GM18526 (cell line): ENCODE data around the gene SNAPC4.

Experiments
- POLR2A ChIP-seq: IDR thresholded peaks from 3 replicates; pipeline ENCODE4 v1.6.1; 2011; ENCODE audit not compliant: insufficient read length; ENCODE audit errors: extremely low read depth

SNAPC4 gene

GRCh38 chr9:136354592-136355085, 45.3 kb downstream of the SNAPC4 start:
- no peak for TF ChIP-seq POLR2A

- TF ChIP-seq POLR2A = no peak
Measured at GRCh38 chr9:136353757-136354488, 46.0 kb downstream of the SNAPC4 start.

GRCh38 chr9:136353088-136353487, 46.9 kb downstream of the SNAPC4 start:
- no peak for TF ChIP-seq POLR2A

GRCh38 chr9:136352682-136353081, 47.3 kb downstream of the SNAPC4 start:
- TF ChIP-seq POLR2A = no peak

- no peak for TF ChIP-seq POLR2A
Measured at GRCh38 chr9:136351252-136351800, 48.6 kb downstream of the SNAPC4 start.
